GM13976 (cell line): Measurements from ENCODE around the gene SLC16A6.

Experiments
- DNase-seq: peaks from one replicate; pipeline ENCODE4 v3.0.0; 2012; ENCODE audit warnings: low spot score
- in situ Hi-C: fragments of 300-500 bp; cut with MboI; formaldehyde crosslinking; loops from one replicate; pipeline ENCODE4 v1.12.0; 2022; ENCODE audit warnings: low sequenced_read_pairs, mixed read lengths, inconsistent platforms; ENCODE audit not compliant: unreplicated experiment
- TF ChIP-seq, protein P1 (sequence below): IDR thresholded peaks from 2 replicates; pipeline ENCODE4 v1.5.1; 2012; ENCODE audit warnings: borderline replicate concordance, mild to moderate bottlenecking; ENCODE audit not compliant: insufficient read depth; ENCODE audit errors: extremely low read depth, missing control alignments, control extremely low read depth

SLC16A6 gene

DNA sequence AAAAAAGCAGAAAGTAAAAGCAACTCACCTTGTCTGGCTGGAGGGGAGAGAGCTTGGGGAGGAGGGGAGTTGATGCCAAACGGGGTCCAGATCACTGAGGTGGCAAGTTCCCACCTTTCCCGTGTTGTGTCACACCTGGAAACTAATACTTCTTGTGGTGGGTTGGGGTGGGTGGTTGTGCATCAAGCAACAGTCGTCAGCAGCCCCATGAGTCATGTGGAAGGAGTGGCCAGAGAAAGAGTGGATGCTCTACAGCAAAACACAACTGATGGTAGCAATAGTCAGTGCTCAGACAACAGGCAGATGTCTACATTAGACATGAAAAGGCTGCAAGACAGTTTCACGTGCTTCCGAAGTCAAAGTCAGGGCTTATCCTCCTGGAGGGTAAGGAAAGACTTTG is 35.8 kb upstream of the SLC16A6 start:
- no peak for DNase-seq
- TF ChIP-seq, protein P1, sequence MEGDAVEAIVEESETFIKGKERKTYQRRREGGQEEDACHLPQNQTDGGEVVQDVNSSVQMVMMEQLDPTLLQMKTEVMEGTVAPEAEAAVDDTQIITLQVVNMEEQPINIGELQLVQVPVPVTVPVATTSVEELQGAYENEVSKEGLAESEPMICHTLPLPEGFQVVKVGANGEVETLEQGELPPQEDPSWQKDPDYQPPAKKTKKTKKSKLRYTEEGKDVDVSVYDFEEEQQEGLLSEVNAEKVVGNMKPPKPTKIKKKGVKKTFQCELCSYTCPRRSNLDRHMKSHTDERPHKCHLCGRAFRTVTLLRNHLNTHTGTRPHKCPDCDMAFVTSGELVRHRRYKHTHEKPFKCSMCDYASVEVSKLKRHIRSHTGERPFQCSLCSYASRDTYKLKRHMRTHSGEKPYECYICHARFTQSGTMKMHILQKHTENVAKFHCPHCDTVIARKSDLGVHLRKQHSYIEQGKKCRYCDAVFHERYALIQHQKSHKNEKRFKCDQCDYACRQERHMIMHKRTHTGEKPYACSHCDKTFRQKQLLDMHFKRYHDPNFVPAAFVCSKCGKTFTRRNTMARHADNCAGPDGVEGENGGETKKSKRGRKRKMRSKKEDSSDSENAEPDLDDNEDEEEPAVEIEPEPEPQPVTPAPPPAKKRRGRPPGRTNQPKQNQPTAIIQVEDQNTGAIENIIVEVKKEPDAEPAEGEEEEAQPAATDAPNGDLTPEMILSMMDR, result no peak
- in situ Hi-C loops, result no loop called here

GRCh38 chr17:68325961-68326360 is 35.0 kb upstream of the SLC16A6 start:
- TF ChIP-seq, protein P1, result no peak
- no peak for DNase-seq
- in situ Hi-C loops, result no loop called here

- TF ChIP-seq, protein P1, result no peak
- in situ Hi-C loops, result no loop called here
- no peak for DNase-seq
Measured at GRCh38 chr17:68324654-68325336, 33.9 kb upstream of the SLC16A6 start.

GRCh38 chr17:68324114-68324513 is 33.2 kb upstream of the SLC16A6 start:
- TF ChIP-seq, protein P1, result no peak
- DNase-seq, result no peak
- in situ Hi-C loops, result no loop called here

- TF ChIP-seq, protein P1, result no peak
- in situ Hi-C loops, result no loop called here
- DNase-seq, result no peak
Measured at GRCh38 chr17:68322630-68323029, 31.7 kb upstream of the SLC16A6 start.

DNA sequence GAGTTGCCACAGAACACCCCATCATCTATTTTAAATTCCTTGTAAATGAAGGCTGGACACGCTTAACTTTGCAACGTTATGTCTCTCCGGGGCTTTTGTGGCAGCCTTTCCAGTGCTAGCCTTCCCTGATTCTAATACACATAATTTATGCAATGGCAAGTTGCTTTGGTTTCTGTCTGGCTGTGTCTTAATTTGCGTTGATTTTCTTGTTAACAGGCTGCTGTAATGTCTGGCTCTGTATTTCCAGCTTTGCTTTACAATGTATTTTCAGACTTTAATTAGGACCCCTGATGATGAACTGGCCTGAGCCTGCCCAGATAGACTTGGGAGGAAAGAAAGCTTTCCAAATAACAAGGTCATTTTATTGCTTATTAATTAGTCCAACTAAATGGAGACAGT is 30.6 kb upstream of the SLC16A6 start:
- in situ Hi-C loops, result no loop called here
- TF ChIP-seq, protein P1, result no peak
- DNase-seq, result no peak

DNA sequence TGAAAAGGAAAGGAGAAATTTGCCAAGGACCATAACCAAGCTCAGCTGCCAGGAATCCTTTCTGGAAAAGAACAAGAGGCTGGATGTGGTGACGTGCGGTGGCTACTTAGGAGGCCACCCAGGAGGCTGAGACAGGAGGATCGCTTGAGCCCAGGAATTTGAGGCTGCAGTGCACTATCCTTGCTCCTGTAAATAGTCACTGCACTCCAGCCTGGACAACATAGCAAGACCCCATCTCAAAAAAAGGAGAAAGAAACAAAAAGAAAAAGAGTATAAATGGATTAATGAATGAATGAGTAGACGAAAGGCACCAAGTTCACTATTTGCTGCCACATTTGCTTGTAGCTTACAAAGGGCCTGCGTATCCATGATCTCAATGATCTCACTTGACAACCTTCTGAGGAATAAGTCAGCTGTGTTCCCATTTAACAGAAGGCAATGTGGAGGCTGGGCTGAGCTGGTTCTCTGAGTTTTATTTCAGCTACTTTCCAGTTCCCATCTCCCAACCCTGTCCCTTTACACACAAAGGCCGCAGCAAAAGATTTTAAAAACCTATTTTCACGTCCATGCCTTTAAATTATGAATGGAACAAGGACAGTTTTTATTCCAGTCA is 30.1 kb upstream of the SLC16A6 start:
- TF ChIP-seq, protein P1, result no peak
- no peak for DNase-seq
- in situ Hi-C loops, result no loop called here
